ENCODE results near the gene OSBPL8.

Gene OSBPL8

GRCh38 chr12:76422543-76423438 is 136.8 kb downstream of the OSBPL8 start:
- peak; percentile 6 for DNase-seq (ENCODE audit: insufficient read length, low spot score)
- FAIRE-seq: peak; percentile 95
- TF ChIP-seq POLR2A (IDR thresholded peaks at IDR 0.05; ENCODE audit: low read depth, low read length): no peak

- no peak for FAIRE-seq
- no peak for DNase-seq (ENCODE audit: insufficient read length, low spot score)
- TF ChIP-seq POLR2A (IDR thresholded peaks at IDR 0.05; ENCODE audit: low read depth, low read length): no peak
Measured at GRCh38 chr12:76422154-76422542, 137.4 kb downstream of the OSBPL8 start.

GRCh38 chr12:76421046-76421445 is 138.5 kb downstream of the OSBPL8 start:
- TF ChIP-seq POLR2A (IDR thresholded peaks at IDR 0.05; ENCODE audit: low read depth, low read length): no peak
- DNase-seq (ENCODE audit: insufficient read length, low spot score) (no peak), FAIRE-seq (peak; percentile 20)

- DNase-seq (ENCODE audit: insufficient read length, low spot score) (no peak), FAIRE-seq (no peak)
- no peak for TF ChIP-seq POLR2A (IDR thresholded peaks at IDR 0.05; ENCODE audit: low read depth, low read length)
Measured at GRCh38 chr12:76420222-76420621, 139.3 kb downstream of the OSBPL8 start.

GRCh38 chr12:76417116-76417515 is 142.5 kb downstream of the OSBPL8 start:
- DNase-seq (ENCODE audit: insufficient read length, low spot score) (no peak), FAIRE-seq (no peak)
- no peak for TF ChIP-seq POLR2A (IDR thresholded peaks at IDR 0.05; ENCODE audit: low read depth, low read length)

- no peak for TF ChIP-seq POLR2A (IDR thresholded peaks at IDR 0.05; ENCODE audit: low read depth, low read length)
- DNase-seq (ENCODE audit: insufficient read length, low spot score) (no peak), FAIRE-seq (no peak)
Measured at GRCh38 chr12:76413121-76413520, 146.4 kb downstream of the OSBPL8 start.

- TF ChIP-seq POLR2A (IDR thresholded peaks at IDR 0.05; ENCODE audit: low read depth, low read length): no peak
- FAIRE-seq: no peak
- no peak for DNase-seq (ENCODE audit: insufficient read length, low spot score)
Measured at GRCh38 chr12:76410781-76411180, 148.8 kb downstream of the OSBPL8 start.

GRCh38 chr12:76410371-76410770 is 149.2 kb downstream of the OSBPL8 start:
- no peak for TF ChIP-seq POLR2A (IDR thresholded peaks at IDR 0.05; ENCODE audit: low read depth, low read length)
- no peak for DNase-seq (ENCODE audit: insufficient read length, low spot score)
- FAIRE-seq: no peak

GRCh38 chr12:76409074-76409473 is 150.5 kb downstream of the OSBPL8 start:
- FAIRE-seq: no peak
- no peak for TF ChIP-seq POLR2A (IDR thresholded peaks at IDR 0.05; ENCODE audit: low read depth, low read length)
- no peak for DNase-seq (ENCODE audit: insufficient read length, low spot score)

GRCh38 chr12:76407710-76408109 is 151.9 kb downstream of the OSBPL8 start:
- FAIRE-seq (no peak), DNase-seq (ENCODE audit: insufficient read length, low spot score) (no peak)
- TF ChIP-seq POLR2A (IDR thresholded peaks at IDR 0.05; ENCODE audit: low read depth, low read length): no peak

GRCh38 chr12:76402259-76402658 is 157.3 kb downstream of the OSBPL8 start:
- FAIRE-seq: no peak
- no peak for DNase-seq (ENCODE audit: insufficient read length, low spot score)
- no peak for TF ChIP-seq POLR2A (IDR thresholded peaks at IDR 0.05; ENCODE audit: low read depth, low read length)

GRCh38 chr12:76400136-76400535 is 159.4 kb downstream of the OSBPL8 start:
- DNase-seq (ENCODE audit: insufficient read length, low spot score): no peak
- no peak for TF ChIP-seq POLR2A (IDR thresholded peaks at IDR 0.05; ENCODE audit: low read depth, low read length)
- no peak for FAIRE-seq

- FAIRE-seq: no peak
- TF ChIP-seq POLR2A (IDR thresholded peaks at IDR 0.05; ENCODE audit: low read depth, low read length): no peak
- no peak for DNase-seq (ENCODE audit: insufficient read length, low spot score)
Measured at GRCh38 chr12:76399040-76399439, 160.5 kb downstream of the OSBPL8 start.

- no peak for FAIRE-seq
- TF ChIP-seq POLR2A (IDR thresholded peaks at IDR 0.05; ENCODE audit: low read depth, low read length): no peak
- no peak for DNase-seq (ENCODE audit: insufficient read length, low spot score)
Measured at GRCh38 chr12:76398106-76398505, 161.5 kb downstream of the OSBPL8 start.

- FAIRE-seq (no peak), DNase-seq (ENCODE audit: insufficient read length, low spot score) (no peak)
- no peak for TF ChIP-seq POLR2A (IDR thresholded peaks at IDR 0.05; ENCODE audit: low read depth, low read length)
Measured at GRCh38 chr12:76391461-76391860, 168.1 kb downstream of the OSBPL8 start.

Data from H54 (cell line).